PC-3 (cell line): ENCODE measurements around the gene DHDH.

ENCODE experiments used
- CTCF ChIP-seq: fragments of 300-600 bp; sonication (generic); conservative IDR thresholded peaks from 2 replicates; pipeline ENCODE4 v1.5.1; 2017; ENCODE audit warnings: antibody characterized with exemption, low read depth, mild to moderate bottlenecking, low read length
- EZH2 ChIP-seq: fragments of 300-600 bp; sonication (generic); IDR thresholded peaks from one replicate; pipeline ENCODE4 v1.6.1; 2017; ENCODE audit warnings: antibody characterized with exemption, mild to moderate bottlenecking, low read length; ENCODE audit not compliant: unreplicated experiment
- EZH2phosphoT487 ChIP-seq: fragments of 300-600 bp; sonication (generic); IDR thresholded peaks from 2 replicates; pipeline ENCODE4 v1.6.1; 2018; ENCODE audit warnings: mild to moderate bottlenecking, antibody characterized with exemption, low read length, borderline replicate concordance

- TF ChIP-seq CTCF = no peak
- TF ChIP-seq EZH2 = no peak
- TF ChIP-seq EZH2phosphoT487 = no peak
Measured at GRCh38 chr19:48986211-48986610, 52.7 kb downstream of the DHDH start.
